H9 (cell line): ENCODE data around the gene RELA. TPM values are rescaled to one million over a fixed set of nuclear protein-coding genes. Genes with fewer than 3 reads are reported as not detected.

ENCODE experiments used
- DNase-seq: peaks from one replicate; pipeline ENCODE4 v3.0.0-alpha.2; 2017
- H2AFZ ChIP-seq: one replicate; pipeline ENCODE4 v1.6.1; 2013; ENCODE audit warnings: mild to moderate bottlenecking, low read length, control low read depth, moderate library complexity
- H2AK5ac ChIP-seq: 2 replicates; pipeline ENCODE4 v1.6.1; 2013; ENCODE audit warnings: low read length, control low read depth, mixed read lengths; ENCODE audit not compliant: insufficient read length
- H2BK120ac ChIP-seq: one replicate; pipeline ENCODE4 v1.6.1; 2013; ENCODE audit warnings: low read depth, mild to moderate bottlenecking, low read length, control low read depth, inconsistent platforms; ENCODE audit not compliant: poor library complexity, severe bottlenecking
- H2BK12ac ChIP-seq: 2 replicates; pipeline ENCODE4 v1.6.1; 2013; ENCODE audit warnings: low read length, control low read depth, mixed read lengths, low read depth; ENCODE audit not compliant: insufficient read length
- H2BK15ac ChIP-seq: 2 replicates; pipeline ENCODE4 v1.6.1; 2013; ENCODE audit warnings: low read depth, low read length, control low read depth
- H2BK20ac ChIP-seq: one replicate; pipeline ENCODE4 v1.6.1; 2013; ENCODE audit warnings: low read depth, mild to moderate bottlenecking, low read length, control low read depth, inconsistent platforms; ENCODE audit not compliant: poor library complexity, severe bottlenecking
- H2BK5ac ChIP-seq: 2 replicates; pipeline ENCODE4 v1.6.1; 2013; ENCODE audit warnings: low read length, control low read depth, mixed read lengths; ENCODE audit not compliant: insufficient read length
- H3K14ac ChIP-seq: 2 replicates; pipeline ENCODE4 v1.6.1; 2013; ENCODE audit warnings: low read length, control low read depth; ENCODE audit not compliant: insufficient read depth
- H3K18ac ChIP-seq: 2 replicates; pipeline ENCODE4 v1.6.1; 2013; ENCODE audit warnings: low read depth, mild to moderate bottlenecking, mixed read lengths, low read length, control low read depth; ENCODE audit not compliant: insufficient read length
- H3K23ac ChIP-seq: 2 replicates; pipeline ENCODE4 v1.6.1; 2013; ENCODE audit warnings: low read length, control low read depth, mixed read lengths, low read depth; ENCODE audit not compliant: insufficient read length
- H3K23me2 ChIP-seq: 2 replicates; pipeline ENCODE4 v1.6.1; 2013; ENCODE audit warnings: low read depth, mild to moderate bottlenecking, mixed read lengths, low read length, control low read depth; ENCODE audit not compliant: insufficient read length, poor library complexity, severe bottlenecking
- H3K27ac ChIP-seq: 2 replicates; pipeline ENCODE4 v1.5.1; 2013; ENCODE audit warnings: low read length, control low read depth, mixed read lengths, low read depth; ENCODE audit not compliant: insufficient read length
- H3K27me3 ChIP-seq: 2 replicates; pipeline ENCODE4 v1.6.1; 2013; ENCODE audit warnings: low read length, control low read depth, inconsistent platforms; ENCODE audit not compliant: insufficient read depth
- H3K4ac ChIP-seq: 2 replicates; pipeline ENCODE4 v1.6.1; 2013; ENCODE audit warnings: low read depth, mild to moderate bottlenecking, control low read depth, inconsistent platforms, low read length, moderate library complexity
- H3K4me1 ChIP-seq: 2 replicates; pipeline ENCODE4 v1.6.1; 2013; ENCODE audit warnings: low read length, control low read depth, inconsistent platforms; ENCODE audit not compliant: insufficient read depth
- H3K4me2 ChIP-seq: 2 replicates; pipeline ENCODE4 v1.6.1; 2013; ENCODE audit warnings: low read length, control low read depth, mixed read lengths; ENCODE audit not compliant: insufficient read length, insufficient read depth
- H3K56ac ChIP-seq: 2 replicates; pipeline ENCODE4 v1.6.1; 2013; ENCODE audit warnings: low read depth, mild to moderate bottlenecking, mixed read lengths, low read length, control low read depth; ENCODE audit not compliant: insufficient read length
- H3K79me1 ChIP-seq: 2 replicates; pipeline ENCODE4 v1.6.1; 2013; ENCODE audit warnings: low read depth, mild to moderate bottlenecking, moderate library complexity, low read length, control low read depth, inconsistent platforms; ENCODE audit not compliant: insufficient read depth, poor library complexity, severe bottlenecking
- H3K79me2 ChIP-seq: 2 replicates; pipeline ENCODE4 v1.6.1; 2013; ENCODE audit warnings: low read length, control low read depth, inconsistent platforms; ENCODE audit not compliant: insufficient read depth
- H3K9ac ChIP-seq: 2 replicates; pipeline ENCODE4 v1.6.1; 2013; ENCODE audit warnings: low read length, control low read depth, mixed read lengths; ENCODE audit not compliant: insufficient read length; ENCODE audit errors: extremely low read depth
- H3K9me3 ChIP-seq: one replicate; pipeline ENCODE4 v1.6.1; 2013; ENCODE audit warnings: low read depth, low read length, inconsistent platforms; ENCODE audit not compliant: control insufficient read depth
- H3T11ph ChIP-seq: one replicate; pipeline ENCODE4 v1.6.1; 2013; ENCODE audit warnings: mild to moderate bottlenecking, low read length, control low read depth, inconsistent platforms
- H4K20me1 ChIP-seq: one replicate; pipeline ENCODE4 v1.6.1; 2013; ENCODE audit not compliant: control insufficient read depth, insufficient read length, insufficient read depth
- H4K5ac ChIP-seq: 2 replicates; pipeline ENCODE4 v1.6.1; 2013; ENCODE audit warnings: low read depth, mild to moderate bottlenecking, mixed read lengths, low read length, control low read depth; ENCODE audit not compliant: insufficient read length
- H4K8ac ChIP-seq: replicated peaks from 2 replicates; pipeline ENCODE4 v1.6.1; 2013; ENCODE audit warnings: low read length, control low read depth, mixed read lengths, low read depth; ENCODE audit not compliant: insufficient read length
- H4K91ac ChIP-seq: 2 replicates; pipeline ENCODE4 v1.6.1; 2013; ENCODE audit warnings: low read depth, mild to moderate bottlenecking, moderate library complexity, mixed read lengths, low read length, control low read depth; ENCODE audit not compliant: insufficient read length
- H3K27ac Mint-ChIP-seq, 3 experiments: 2 replicates in 2 of 3; 3 replicates in 1 of 3; pipeline ENCODE4 v1.8.0; 2020 to 2021; ENCODE audit warnings: mixed read lengths in 3 of 3, mild to moderate bottlenecking in 1 of 3, moderate library complexity in 1 of 3
- H3K27me3 Mint-ChIP-seq: 2 replicates; pipeline ENCODE4 v1.8.0; 2021; ENCODE audit warnings: low read depth, mild to moderate bottlenecking, moderate library complexity, mixed read lengths
- H3K36me3 Mint-ChIP-seq, 3 experiments: 2 replicates in 2 of 3; 3 replicates in 1 of 3; pipeline ENCODE4 v1.8.0; 2020 to 2021; ENCODE audit warnings: low read depth in 3 of 3, mixed read lengths in 3 of 3; ENCODE audit not compliant: insufficient read depth in 1 of 3
- H3K4me1 Mint-ChIP-seq, 2 experiments: 2 replicates each; pipeline ENCODE4 v1.8.0; 2020; ENCODE audit warnings: mixed read lengths in 2 of 2
- H3K4me3 Mint-ChIP-seq, 2 experiments: 2 replicates in 1 of 2; 3 replicates in 1 of 2; pipeline ENCODE4 v1.8.0; 2020 to 2021; ENCODE audit warnings: mild to moderate bottlenecking in 2 of 2, mixed read lengths in 2 of 2, moderate library complexity in 1 of 2
- H3K9me3 Mint-ChIP-seq, 2 experiments: 2 replicates in 1 of 2; 3 replicates in 1 of 2; pipeline ENCODE4 v1.8.0; 2020; ENCODE audit warnings: mild to moderate bottlenecking in 2 of 2, mixed read lengths in 2 of 2, moderate library complexity in 1 of 2
- WGBS: extraction: QIAGEN DNeasy Blood & Tissue Kit; methylation state at CpG from one replicate; pipeline ENCODE4 v1.1.7; 2013; ENCODE audit warnings: missing lambda C conversion rate, low lambda C conversion rate, mixed read lengths; ENCODE audit not compliant: insufficient read length; ENCODE audit errors: extremely low coverage; 5-methylcytosine and 5-hydroxymethylcytosine counted together
- total RNA-seq: library from RNA; stranded (reverse); gene quantifications from 2 replicates; pipeline ENCODE4 v1.2.1, GENCODE V29; 2021
- TF ChIP-seq, protein P1 (sequence below): fragments of 200-600 bp; sonication (generic); conservative IDR thresholded peaks from 3 replicates; pipeline ENCODE4 v1.8.0; 2021; ENCODE audit warnings: antibody characterized with exemption, mild to moderate bottlenecking

RELA gene
- total RNA-seq, 1 experiment from 2014 or later, result 48.8 TPM

- H2BK12ac ChIP-seq, result no peak overlapping the region
- H3K4me2 ChIP-seq, result no peak overlapping the region
- H3K79me2 ChIP-seq, result no peaks in the 10 kb centered on the region
- H4K8ac ChIP-seq, result no peak overlapping the region
- H3K9ac ChIP-seq, result no peak overlapping the region
- no peaks in the 10 kb centered on the region for H3K9me3 ChIP-seq
- H3K23ac ChIP-seq, result no peak overlapping the region
- H3K4ac ChIP-seq, result no peak overlapping the region
- TF ChIP-seq, protein P1, sequence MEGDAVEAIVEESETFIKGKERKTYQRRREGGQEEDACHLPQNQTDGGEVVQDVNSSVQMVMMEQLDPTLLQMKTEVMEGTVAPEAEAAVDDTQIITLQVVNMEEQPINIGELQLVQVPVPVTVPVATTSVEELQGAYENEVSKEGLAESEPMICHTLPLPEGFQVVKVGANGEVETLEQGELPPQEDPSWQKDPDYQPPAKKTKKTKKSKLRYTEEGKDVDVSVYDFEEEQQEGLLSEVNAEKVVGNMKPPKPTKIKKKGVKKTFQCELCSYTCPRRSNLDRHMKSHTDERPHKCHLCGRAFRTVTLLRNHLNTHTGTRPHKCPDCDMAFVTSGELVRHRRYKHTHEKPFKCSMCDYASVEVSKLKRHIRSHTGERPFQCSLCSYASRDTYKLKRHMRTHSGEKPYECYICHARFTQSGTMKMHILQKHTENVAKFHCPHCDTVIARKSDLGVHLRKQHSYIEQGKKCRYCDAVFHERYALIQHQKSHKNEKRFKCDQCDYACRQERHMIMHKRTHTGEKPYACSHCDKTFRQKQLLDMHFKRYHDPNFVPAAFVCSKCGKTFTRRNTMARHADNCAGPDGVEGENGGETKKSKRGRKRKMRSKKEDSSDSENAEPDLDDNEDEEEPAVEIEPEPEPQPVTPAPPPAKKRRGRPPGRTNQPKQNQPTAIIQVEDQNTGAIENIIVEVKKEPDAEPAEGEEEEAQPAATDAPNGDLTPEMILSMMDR, result no peak
- H3K27me3 Mint-ChIP-seq, result no peaks in the 10 kb centered on the region
- H3K27ac ChIP-seq, result no peak overlapping the region
- H2BK20ac ChIP-seq, result no peak overlapping the region
- no peak overlapping the region for H3K56ac ChIP-seq
- no peak overlapping the region for H2BK5ac ChIP-seq
- H3K36me3 Mint-ChIP-seq, result peaks cover 42 to 70% (median 63%) of the 10 kb centered on the region in 3 experiments; a peak in 6 of 7 replicates
- H2AFZ ChIP-seq, result no peak overlapping the region
- no peaks in the 10 kb centered on the region for H3K9me3 Mint-ChIP-seq
- H3K4me3 Mint-ChIP-seq, result no peak overlapping the region
- no peak overlapping the region for H3K14ac ChIP-seq
- no peak overlapping the region for H2BK120ac ChIP-seq
- H3K4me1 Mint-ChIP-seq, result peaks cover 5 to 8% of the 10 kb centered on the region in 2 experiments
- H4K20me1 ChIP-seq, result no peaks in the 10 kb centered on the region
- H2AK5ac ChIP-seq, result no peak overlapping the region
- H3K18ac ChIP-seq, result no peak overlapping the region
- H4K91ac ChIP-seq, result no peak overlapping the region
- H4K5ac ChIP-seq, result no peak overlapping the region
- no peak overlapping the region for H2BK15ac ChIP-seq
- peaks cover 9% of the 10 kb centered on the region for H3K23me2 ChIP-seq
- no peak overlapping the region for H3T11ph ChIP-seq
- peaks cover 3% of the 10 kb centered on the region for H3K79me1 ChIP-seq
- no peaks in the 10 kb centered on the region for H3K27me3 ChIP-seq
- no peak overlapping the region for H3K27ac Mint-ChIP-seq
- no peak for DNase-seq
- H3K4me1 ChIP-seq, result peaks cover 3% of the 10 kb centered on the region; the same call in 1 of the 2 replicates
- WGBS, result no CpG with 5 or more reads among the region's 21 CpGs
Observed at GRCh38 chr11:65658174-65659021, 4.3 kb downstream of the RELA start.
